ENCODE measurements around the gene LRRC34.

LRRC34 gene

GRCh38 chr3:169774186-169774585 is 38.5 kb downstream of the LRRC34 start:
- peak overlapping the region; percentile 86 for H3K27ac ChIP-seq (ENCODE audit: poor library complexity, severe bottlenecking)
- H3K4me1 ChIP-seq (ENCODE audit: insufficient read depth, poor library complexity, severe bottlenecking) = peaks cover 8% of the 10 kb centered on the region
- no peak for TF ChIP-seq CTCF (IDR thresholded peaks at IDR 0.05; ENCODE audit: poor library complexity, severe bottlenecking)
- DNase-seq (ENCODE audit: low spot score) (no peak), ATAC-seq (ENCODE audit: low read depth) (no peak)
- H3K36me3 ChIP-seq (ENCODE audit: low read depth) = peaks cover 52% of the 10 kb centered on the region
- peak overlapping the region; percentile 92 for H3K4me3 ChIP-seq (ENCODE audit: severe bottlenecking)
- no peaks in the 10 kb centered on the region for H3K27me3 ChIP-seq (ENCODE audit: insufficient read depth, poor library complexity, severe bottlenecking)
- H3K9me3 ChIP-seq (ENCODE audit: severe bottlenecking) = no peaks in the 10 kb centered on the region

GRCh38 chr3:169772897-169773816 is 39.5 kb downstream of the LRRC34 start, which contains the start of gene MYNN:
Gene MYNN (plus strand): TSS chr3:169773396. CDS start chr3:169774296, 900 bp downstream.
- ATAC-seq (ENCODE audit: low read depth) = peak; percentile 79
- peak; percentile 11 for TF ChIP-seq CTCF (IDR thresholded peaks at IDR 0.05; ENCODE audit: poor library complexity, severe bottlenecking)
- H3K9me3 ChIP-seq (ENCODE audit: severe bottlenecking) = no peaks in the 10 kb centered on the region

GRCh38 chr3:169772305-169772896 is 40.3 kb downstream of the LRRC34 start:
- peaks cover 34% of the 10 kb centered on the region for H3K36me3 ChIP-seq (ENCODE audit: low read depth)
- TF ChIP-seq CTCF (IDR thresholded peaks at IDR 0.05; ENCODE audit: poor library complexity, severe bottlenecking) = no peak
- no peaks in the 10 kb centered on the region for H3K9me3 ChIP-seq (ENCODE audit: severe bottlenecking)
- H3K27me3 ChIP-seq (ENCODE audit: insufficient read depth, poor library complexity, severe bottlenecking) = no peaks in the 10 kb centered on the region
- DNase-seq (ENCODE audit: low spot score) (peak; percentile 80), ATAC-seq (ENCODE audit: low read depth) (peak; percentile 48)
- peak overlapping the region; percentile 92 for H3K4me3 ChIP-seq (ENCODE audit: severe bottlenecking)
- peaks cover 8% of the 10 kb centered on the region for H3K4me1 ChIP-seq (ENCODE audit: insufficient read depth, poor library complexity, severe bottlenecking)
- peak overlapping the region; percentile 86 for H3K27ac ChIP-seq (ENCODE audit: poor library complexity, severe bottlenecking)

More at GRCh38 chr3:169772897-169773816, 39.5 kb downstream of the LRRC34 start, which contains the start of gene MYNN:
- H3K27ac ChIP-seq (ENCODE audit: poor library complexity, severe bottlenecking) = peak within 1 kb of the TSS; percentile 86
- peaks cover 8% of the 10 kb centered on the region for H3K4me1 ChIP-seq (ENCODE audit: insufficient read depth, poor library complexity, severe bottlenecking)
- peak within 1 kb of the TSS; percentile 92 for H3K4me3 ChIP-seq (ENCODE audit: severe bottlenecking)
- H3K27me3 ChIP-seq (ENCODE audit: insufficient read depth, poor library complexity, severe bottlenecking) = no peaks in the 10 kb centered on the region
- peak; percentile 86 for DNase-seq (ENCODE audit: low spot score)
- H3K36me3 ChIP-seq (ENCODE audit: low read depth) = peaks cover 42% of the 10 kb centered on the region

GRCh38 chr3:169771497-169772304 is 41.0 kb downstream of the LRRC34 start:
- Histone ChIP-seq H3K4me3 (ENCODE audit: severe bottlenecking) (peak overlapping the region; percentile 92), H3K4me1 (ENCODE audit: insufficient read depth, poor library complexity, severe bottlenecking) (peaks cover 8% of the 10 kb centered on the region), H3K9me3 (ENCODE audit: severe bottlenecking) (no peaks in the 10 kb centered on the region), H3K27ac (ENCODE audit: poor library complexity, severe bottlenecking) (peak overlapping the region; percentile 86), H3K36me3 (ENCODE audit: low read depth) (peaks cover 27% of the 10 kb centered on the region), H3K27me3 (ENCODE audit: insufficient read depth, poor library complexity, severe bottlenecking) (no peaks in the 10 kb centered on the region)
- ATAC-seq (ENCODE audit: low read depth) (no peak), DNase-seq (ENCODE audit: low spot score) (no peak)
- no peak for TF ChIP-seq CTCF (IDR thresholded peaks at IDR 0.05; ENCODE audit: poor library complexity, severe bottlenecking)

Data from RWPE2 (cell line).